C1 segment of cervical spinal cord (tissue), 14 donors: ENCODE data around the gene JPH4.
"Not testable (repeated sequence)": the region's sequence is repeated elsewhere in the genome, so short reads cannot be mapped to it uniquely, and the experiment has no call there.

Experiments
- DNase-seq, 14 donors: peaks; one replicate each; lab custom pipeline; 2025; lab: John Stamatoyannopoulos, UW

Gene JPH4

DNA sequence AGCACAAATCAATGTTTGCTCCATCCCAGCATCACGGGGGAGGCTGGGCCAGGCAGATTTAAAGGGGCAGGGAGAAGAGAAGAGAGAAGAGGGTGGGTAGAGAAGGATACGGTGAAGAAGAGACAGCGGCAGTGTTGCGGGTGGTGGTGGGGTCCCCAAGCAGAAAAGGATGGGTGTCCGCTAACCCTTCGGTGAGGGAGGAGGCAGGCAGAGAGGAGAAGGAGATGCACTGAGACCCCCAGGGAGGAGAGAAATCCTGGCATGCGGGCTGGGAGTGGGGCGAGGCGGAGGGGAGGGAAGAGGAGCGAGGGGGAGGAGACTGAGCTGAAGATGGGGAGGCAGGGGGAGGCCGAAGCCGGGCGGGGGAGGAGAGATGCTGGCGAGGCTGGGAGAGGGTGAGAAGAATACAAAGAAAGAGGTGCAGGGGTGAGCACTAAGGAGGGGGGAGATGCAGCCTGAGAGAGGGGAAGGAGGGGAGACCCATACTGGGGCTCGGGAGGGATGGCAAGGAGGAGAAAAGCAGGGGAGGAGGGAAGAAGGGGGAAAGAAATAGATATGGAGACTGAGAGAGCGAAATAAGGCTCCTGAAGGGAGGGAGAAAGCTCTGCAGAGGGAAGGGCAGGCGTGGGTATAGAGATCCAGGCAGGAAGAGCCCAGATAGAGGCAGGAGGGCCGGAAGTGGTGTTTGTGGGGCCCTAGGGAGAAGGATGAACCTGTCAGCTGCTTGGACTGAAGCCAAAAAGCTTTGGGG, at the start of gene JPH4:
Gene JPH4 (minus strand): TSS at position 231 of the 751 bp plus-strand sequence. CDS start 1,337 bp downstream, outside the sequence.
- DNase-seq, result peak in 2 of 14 donors; percentile 48 to 91

- no peak for DNase-seq
Observed at GRCh38 chr14:23627961-23628360, 49.4 kb upstream of the JPH4 start.

- DNase-seq, result no peak
Observed at GRCh38 chr14:23626946-23627345, 48.4 kb upstream of the JPH4 start.

GRCh38 chr14:23624830-23625404, 46.3 kb upstream of the JPH4 start:
- no peak for DNase-seq

GRCh38 chr14:23623962-23624361, 45.4 kb upstream of the JPH4 start:
- no peak for DNase-seq

- DNase-seq, result no peak
Observed at GRCh38 chr14:23622990-23623389, 44.4 kb upstream of the JPH4 start.

- no peak for DNase-seq
Observed at GRCh38 chr14:23621932-23622730, 43.5 kb upstream of the JPH4 start.

DNA sequence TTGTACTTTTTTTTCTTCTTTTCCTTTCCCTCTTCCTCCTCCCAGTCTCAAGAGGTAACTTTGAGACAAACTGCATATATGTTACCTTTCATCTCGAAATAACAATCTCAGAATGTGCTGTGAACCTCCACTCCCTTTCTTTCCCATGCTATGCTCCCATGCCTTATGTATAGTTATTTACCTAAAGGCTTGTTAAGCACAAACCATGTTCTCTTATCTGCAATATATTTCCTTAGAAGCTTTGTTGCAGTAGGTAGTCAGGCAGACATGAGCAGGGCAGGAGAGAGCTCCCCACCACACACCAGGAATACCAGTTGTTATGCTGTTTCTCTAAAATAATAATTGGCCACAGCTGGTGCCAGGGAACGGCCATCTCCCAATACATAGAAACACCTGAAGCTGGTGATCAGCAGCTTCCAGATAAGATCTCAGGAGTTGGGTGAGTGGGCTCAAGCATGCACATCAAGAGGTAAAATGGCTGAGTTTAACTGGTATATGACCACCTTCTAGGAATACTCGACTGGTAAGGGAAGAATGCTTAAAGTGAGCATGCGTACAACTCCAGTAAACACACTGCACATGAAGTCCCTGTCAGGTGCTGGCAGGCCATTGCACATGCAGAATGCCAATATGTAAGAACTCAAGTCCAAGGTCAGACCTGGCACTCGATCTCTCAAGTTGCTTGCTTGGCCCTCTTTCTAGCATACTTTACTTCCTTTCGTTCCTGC, 42.8 kb upstream of the JPH4 start:
- DNase-seq, result no peak

- no peak for DNase-seq
Observed at GRCh38 chr14:23620177-23620702, 41.6 kb upstream of the JPH4 start.

DNA sequence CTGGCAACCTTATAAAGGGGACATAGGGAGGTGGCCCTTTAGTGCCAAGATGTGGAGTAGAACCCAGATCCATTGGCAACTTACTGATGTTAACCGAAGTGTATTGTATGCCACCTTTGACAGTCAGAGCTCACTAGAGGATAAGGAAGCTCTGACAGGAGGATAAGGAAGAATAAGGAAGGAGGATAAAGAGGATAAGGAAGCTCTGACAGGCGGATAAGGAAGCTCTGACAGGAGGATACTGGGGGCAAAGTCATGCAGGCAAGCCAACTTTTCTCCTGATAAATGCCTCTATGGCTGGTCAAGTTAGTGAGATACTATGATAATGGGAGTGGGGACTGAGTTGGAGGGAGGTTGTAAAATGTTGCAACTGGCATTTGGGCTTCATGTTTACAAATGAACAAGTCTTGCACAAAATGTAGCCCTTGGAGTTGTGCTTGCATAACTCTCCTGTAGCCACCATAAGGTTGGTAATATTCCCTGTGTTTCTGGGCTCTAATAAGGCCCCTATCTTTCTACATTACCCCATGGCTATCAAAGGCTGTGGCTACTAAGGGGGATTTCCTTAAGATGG, 39.9 kb upstream of the JPH4 start:
- DNase-seq, result no peak

- DNase-seq, result no peak
Observed at GRCh38 chr14:23617539-23617938, 38.9 kb upstream of the JPH4 start.

GRCh38 chr14:23615856-23616255, 37.3 kb upstream of the JPH4 start:
- no peak for DNase-seq

GRCh38 chr14:23614395-23614828, 35.8 kb upstream of the JPH4 start:
- DNase-seq, result no peak

DNA sequence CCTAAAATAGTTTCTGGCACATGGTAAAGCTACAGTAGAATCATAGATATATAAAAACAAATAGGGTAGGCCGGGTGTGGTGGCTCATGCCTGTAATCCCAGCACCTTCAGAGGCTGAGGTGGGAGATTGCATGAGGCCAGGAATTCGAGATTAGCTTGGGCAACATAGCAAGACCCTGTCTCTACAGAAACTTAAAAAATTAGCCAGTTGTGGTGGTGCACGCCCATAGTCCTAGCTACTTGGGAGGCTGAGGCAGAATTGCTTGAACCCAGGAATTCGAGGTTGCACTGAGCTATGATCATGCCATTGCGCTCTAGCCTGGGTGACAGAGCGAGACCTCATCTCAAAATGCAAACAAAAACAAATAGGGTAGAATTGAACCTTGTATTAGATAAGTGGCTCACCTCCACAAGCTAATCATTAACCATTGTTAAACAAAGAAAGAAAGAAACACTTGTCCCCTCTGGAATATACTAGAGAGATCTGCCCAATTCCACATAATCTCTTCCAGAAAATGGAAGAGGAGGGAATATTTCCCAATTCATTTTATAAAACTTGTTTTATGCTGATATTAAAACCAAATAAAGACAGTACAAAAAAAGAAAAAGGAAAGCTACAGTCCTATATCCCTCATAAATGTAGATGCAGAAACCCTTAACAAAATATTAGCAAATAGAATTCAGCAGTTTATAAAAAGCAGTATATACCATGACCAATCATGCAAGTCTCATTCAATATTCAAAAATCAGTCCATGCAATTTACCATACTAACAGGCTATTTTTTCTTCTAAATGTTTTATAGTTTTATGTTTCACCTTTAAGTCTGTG, 34.9 kb upstream of the JPH4 start:
- DNase-seq, result no peak

GRCh38 chr14:23612802-23613201, 34.2 kb upstream of the JPH4 start:
- DNase-seq, result no peak

GRCh38 chr14:23612354-23612732, 33.8 kb upstream of the JPH4 start:
- DNase-seq, result no peak

GRCh38 chr14:23610815-23611289, 32.3 kb upstream of the JPH4 start:
- no peak for DNase-seq

DNA sequence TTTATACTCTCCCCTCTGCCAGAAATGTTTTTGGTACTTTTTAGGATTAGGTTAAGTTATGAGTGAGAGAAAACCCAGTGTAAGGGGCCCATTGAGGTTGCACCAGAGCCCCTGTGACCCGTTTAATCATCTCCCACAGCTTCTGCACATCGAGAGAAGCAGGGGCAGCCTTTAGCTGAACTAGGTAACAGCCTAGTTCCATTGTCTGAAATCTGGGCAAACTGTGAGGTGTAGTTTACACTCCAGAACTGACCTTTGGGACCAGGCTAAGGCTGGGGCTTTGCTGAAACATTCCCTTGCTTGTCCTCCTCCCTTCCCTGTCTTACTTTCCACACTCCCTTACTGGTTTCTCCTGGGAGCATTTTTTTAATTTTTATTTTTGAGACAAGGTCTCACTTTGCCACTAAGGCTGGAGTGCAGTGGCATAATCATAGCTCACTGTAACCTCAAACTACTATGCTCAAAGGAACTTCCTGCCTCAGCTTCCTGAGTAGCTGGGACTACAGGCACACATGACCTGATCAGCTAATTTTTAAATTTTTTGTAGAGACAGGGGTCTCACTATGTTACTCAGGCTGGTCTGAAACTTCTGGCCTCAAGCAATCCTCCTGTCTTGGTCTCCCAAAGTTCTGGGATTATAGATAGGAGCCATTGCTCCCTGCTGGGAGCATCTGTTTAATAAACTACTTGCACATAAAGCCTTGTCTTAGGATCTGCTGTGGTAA, 31.7 kb upstream of the JPH4 start:
- DNase-seq, result no peak

GRCh38 chr14:23609411-23610089, 31.0 kb upstream of the JPH4 start:
- not testable (repeated sequence) for DNase-seq
